ENCODE results near the gene AATF. TPM values are rescaled to one million over a fixed set of nuclear protein-coding genes. Genes with fewer than 3 reads are reported as not detected.
"Not testable (repeated sequence)": the region's sequence is repeated elsewhere in the genome, so short reads cannot be mapped to it uniquely, and the experiment has no call there.

AATF gene
- total RNA-seq, 1 donor from 2014 or later, result 25.0 TPM

DNA sequence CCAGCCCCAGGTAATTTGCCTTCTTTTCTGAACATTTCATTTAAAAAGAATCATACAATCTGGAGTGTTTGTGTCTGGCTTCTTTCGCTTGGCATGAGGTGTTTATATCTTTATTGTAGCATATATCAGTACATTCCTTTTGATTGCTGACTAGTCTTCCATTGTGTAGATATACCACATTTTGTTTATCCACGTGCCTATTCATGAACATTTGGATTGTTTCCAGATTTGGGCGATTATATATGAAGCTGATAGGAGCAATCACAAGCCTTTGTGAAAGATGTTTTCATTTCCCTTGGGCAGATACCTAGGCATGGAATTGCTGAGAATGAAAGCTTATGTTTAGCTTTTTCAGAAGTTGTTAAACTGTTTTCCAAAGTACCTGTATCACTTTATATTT is 120.3 kb downstream of the AATF start:
- no peak for DNase-seq (ENCODE audit: low spot score)
- Mint-ChIP-seq H3K4me3 (ENCODE audit: unreplicated experiment) (no peak overlapping the region), H3K4me1 (ENCODE audit: unreplicated experiment) (no peaks in the 10 kb centered on the region), H3K36me3 (ENCODE audit: low read depth, unreplicated experiment) (no peaks in the 10 kb centered on the region), H3K9me3 (ENCODE audit: unreplicated experiment) (no peaks in the 10 kb centered on the region), H3K27me3 (ENCODE audit: unreplicated experiment) (peaks cover 5% of the 10 kb centered on the region), H3K27ac (ENCODE audit: unreplicated experiment) (no peak overlapping the region)
- TF ChIP-seq, protein P1, sequence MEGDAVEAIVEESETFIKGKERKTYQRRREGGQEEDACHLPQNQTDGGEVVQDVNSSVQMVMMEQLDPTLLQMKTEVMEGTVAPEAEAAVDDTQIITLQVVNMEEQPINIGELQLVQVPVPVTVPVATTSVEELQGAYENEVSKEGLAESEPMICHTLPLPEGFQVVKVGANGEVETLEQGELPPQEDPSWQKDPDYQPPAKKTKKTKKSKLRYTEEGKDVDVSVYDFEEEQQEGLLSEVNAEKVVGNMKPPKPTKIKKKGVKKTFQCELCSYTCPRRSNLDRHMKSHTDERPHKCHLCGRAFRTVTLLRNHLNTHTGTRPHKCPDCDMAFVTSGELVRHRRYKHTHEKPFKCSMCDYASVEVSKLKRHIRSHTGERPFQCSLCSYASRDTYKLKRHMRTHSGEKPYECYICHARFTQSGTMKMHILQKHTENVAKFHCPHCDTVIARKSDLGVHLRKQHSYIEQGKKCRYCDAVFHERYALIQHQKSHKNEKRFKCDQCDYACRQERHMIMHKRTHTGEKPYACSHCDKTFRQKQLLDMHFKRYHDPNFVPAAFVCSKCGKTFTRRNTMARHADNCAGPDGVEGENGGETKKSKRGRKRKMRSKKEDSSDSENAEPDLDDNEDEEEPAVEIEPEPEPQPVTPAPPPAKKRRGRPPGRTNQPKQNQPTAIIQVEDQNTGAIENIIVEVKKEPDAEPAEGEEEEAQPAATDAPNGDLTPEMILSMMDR (IDR thresholded peaks at IDR 0.05; ENCODE audit: unreplicated experiment), result no peak

DNA sequence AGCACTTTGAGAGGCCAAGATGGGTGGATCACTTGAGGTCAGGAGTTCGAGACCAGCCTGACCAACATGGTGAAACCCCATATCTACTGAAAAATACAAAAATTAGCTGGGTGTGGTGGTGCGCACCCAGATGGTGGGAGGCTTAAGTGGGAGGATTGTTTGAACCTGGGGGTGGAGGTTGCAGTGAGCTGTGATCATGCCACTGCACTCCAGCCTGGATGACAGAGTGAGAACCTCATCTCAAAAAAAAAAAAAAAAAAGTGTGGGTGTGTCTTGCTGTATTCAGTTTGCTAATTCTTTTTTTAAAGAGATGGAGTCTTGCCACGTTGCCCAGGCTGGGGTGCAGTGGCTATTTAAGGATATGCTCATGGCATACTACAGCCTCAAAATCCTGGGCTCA is 124.7 kb downstream of the AATF start:
- H3K27me3 Mint-ChIP-seq (ENCODE audit: unreplicated experiment); H3K36me3 Mint-ChIP-seq (ENCODE audit: low read depth, unreplicated experiment); DNase-seq (ENCODE audit: low spot score); H3K9me3 Mint-ChIP-seq (ENCODE audit: unreplicated experiment); H3K4me1 Mint-ChIP-seq (ENCODE audit: unreplicated experiment); H3K4me3 Mint-ChIP-seq (ENCODE audit: unreplicated experiment); H3K27ac Mint-ChIP-seq (ENCODE audit: unreplicated experiment): not testable (repeated sequence)

DNA sequence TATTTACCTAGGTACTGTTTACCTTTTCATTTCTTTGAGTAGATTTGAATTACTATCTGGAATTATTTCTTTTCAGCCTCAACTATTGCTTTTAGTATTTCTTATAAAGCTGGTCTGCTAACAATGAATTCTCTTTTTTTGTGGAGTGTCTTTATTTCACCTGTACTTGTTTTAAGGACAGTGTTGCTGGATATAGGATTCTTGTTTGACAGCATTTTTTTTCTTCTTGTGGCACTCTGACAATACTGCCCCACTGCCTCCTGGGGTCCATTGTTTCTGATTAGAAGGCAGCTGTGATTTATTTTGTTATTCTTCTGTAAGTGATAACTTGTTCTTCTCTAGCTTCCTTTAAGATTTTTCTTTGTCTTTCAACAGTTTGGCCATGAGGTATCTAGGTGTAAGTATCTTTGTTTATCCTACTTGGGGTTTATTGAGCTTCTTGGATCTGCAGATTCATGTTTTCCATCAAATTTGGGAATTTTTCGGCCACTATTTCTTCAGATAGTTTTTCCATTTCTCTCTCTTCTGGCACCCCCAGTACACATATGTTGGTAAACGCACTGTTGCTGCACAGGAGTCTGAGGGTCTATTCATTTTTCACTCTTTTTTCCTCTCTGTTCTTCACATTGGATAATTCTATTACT is 130.4 kb downstream of the AATF start:
- H3K27me3 Mint-ChIP-seq (ENCODE audit: unreplicated experiment), result no peaks in the 10 kb centered on the region
- H3K4me3 Mint-ChIP-seq (ENCODE audit: unreplicated experiment), result no peak overlapping the region
- H3K36me3 Mint-ChIP-seq (ENCODE audit: low read depth, unreplicated experiment), result peaks cover 9% of the 10 kb centered on the region
- no peak overlapping the region for H3K27ac Mint-ChIP-seq (ENCODE audit: unreplicated experiment)
- H3K4me1 Mint-ChIP-seq (ENCODE audit: unreplicated experiment), result peaks cover 17% of the 10 kb centered on the region
- TF ChIP-seq, protein P1 (IDR thresholded peaks at IDR 0.05; ENCODE audit: unreplicated experiment), result no peak
- no peak for DNase-seq (ENCODE audit: low spot score)
- no peaks in the 10 kb centered on the region for H3K9me3 Mint-ChIP-seq (ENCODE audit: unreplicated experiment)

DNA sequence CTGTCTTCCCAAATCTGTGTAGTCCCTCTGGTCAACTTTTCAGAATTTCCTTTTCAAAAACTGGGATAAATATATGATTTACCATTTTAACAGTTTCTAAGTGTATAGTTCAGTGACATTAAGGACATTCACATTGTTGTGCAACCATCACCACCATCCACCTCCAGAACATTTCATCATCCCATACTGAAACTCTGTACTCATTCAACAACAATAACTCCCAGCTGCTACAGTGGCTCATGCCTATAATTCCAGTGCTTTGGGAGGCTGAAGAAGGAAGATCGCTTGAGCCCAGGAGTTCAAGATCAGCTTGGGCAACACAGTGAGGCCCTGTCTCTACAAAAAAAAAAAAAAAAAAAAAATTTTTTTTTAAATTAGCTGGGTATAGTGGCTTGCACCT is 131.0 kb downstream of the AATF start:
- peaks cover 9% of the 10 kb centered on the region for H3K36me3 Mint-ChIP-seq (ENCODE audit: low read depth, unreplicated experiment)

DNA sequence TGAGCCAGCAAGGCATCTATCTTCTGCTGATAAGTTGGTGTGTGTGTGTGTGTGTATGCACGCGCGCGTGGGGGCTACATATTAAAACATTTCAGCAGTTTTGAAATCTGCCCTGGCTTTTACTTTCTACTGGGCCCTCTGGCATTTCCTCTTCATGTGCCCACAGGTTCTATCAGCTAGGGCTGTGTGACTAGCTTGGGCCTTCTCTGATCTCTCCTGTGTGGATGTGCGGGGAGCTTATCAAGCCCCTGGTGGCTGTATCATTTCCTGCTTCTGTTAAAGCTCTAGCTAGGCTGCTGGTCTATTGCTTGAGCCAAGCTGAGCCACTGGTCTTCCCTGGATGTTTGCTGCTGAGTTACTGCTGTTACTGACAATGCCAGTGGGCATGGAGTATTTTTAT is 132.5 kb downstream of the AATF start:
- H3K27ac Mint-ChIP-seq (ENCODE audit: unreplicated experiment), result no peak overlapping the region
- no peaks in the 10 kb centered on the region for H3K27me3 Mint-ChIP-seq (ENCODE audit: unreplicated experiment)
- DNase-seq (ENCODE audit: low spot score), result no peak
- TF ChIP-seq, protein P1 (IDR thresholded peaks at IDR 0.05; ENCODE audit: unreplicated experiment), result no peak
- peaks cover 32% of the 10 kb centered on the region for H3K4me1 Mint-ChIP-seq (ENCODE audit: unreplicated experiment)
- peaks cover 14% of the 10 kb centered on the region for H3K36me3 Mint-ChIP-seq (ENCODE audit: low read depth, unreplicated experiment)
- H3K4me3 Mint-ChIP-seq (ENCODE audit: unreplicated experiment), result no peak overlapping the region
- H3K9me3 Mint-ChIP-seq (ENCODE audit: unreplicated experiment), result no peaks in the 10 kb centered on the region

More for the DNA sequence above, 131.0 kb downstream of the AATF start:
- no peak overlapping the region for H3K4me3 Mint-ChIP-seq (ENCODE audit: unreplicated experiment)
- H3K27ac Mint-ChIP-seq (ENCODE audit: unreplicated experiment), result no peak overlapping the region
- no peak for DNase-seq (ENCODE audit: low spot score)
- TF ChIP-seq, protein P1 (IDR thresholded peaks at IDR 0.05; ENCODE audit: unreplicated experiment), result no peak
- H3K9me3 Mint-ChIP-seq (ENCODE audit: unreplicated experiment), result no peaks in the 10 kb centered on the region
- H3K27me3 Mint-ChIP-seq (ENCODE audit: unreplicated experiment), result no peaks in the 10 kb centered on the region
- peaks cover 23% of the 10 kb centered on the region for H3K4me1 Mint-ChIP-seq (ENCODE audit: unreplicated experiment)
